HL-60 (cell line): ENCODE data around the gene SOX1.

Source experiments
- DNase-seq, 2 experiments: peaks; one replicate each; pipeline ENCODE4 v3.0.0-alpha.2; 2010 to 2020; ENCODE audit warnings: low read depth in 1 of 2, low spot score in 1 of 2
- H3K27ac ChIP-seq: fragments of 250-450 bp; sonication (Bioruptor Pico); replicated peaks from 2 replicates; pipeline ENCODE4 v1.5.1; 2020; ENCODE audit warnings: mild to moderate bottlenecking, moderate library complexity
- H3K27me3 ChIP-seq: fragments of 250-450 bp; sonication (Bioruptor Pico); 2 replicates; pipeline ENCODE4 v1.5.1; 2021; ENCODE audit warnings: mild to moderate bottlenecking, moderate library complexity; ENCODE audit not compliant: insufficient read depth, poor library complexity, severe bottlenecking
- H3K4me3 ChIP-seq: replicated peaks from 2 replicates; pipeline ENCODE4 v1.5.1; 2011; ENCODE audit warnings: mild to moderate bottlenecking, control low read depth, low read length; ENCODE audit not compliant: insufficient read depth
- CTCF ChIP-seq: IDR thresholded peaks from one replicate; pipeline ENCODE4 v1.5.1; 2011; ENCODE audit warnings: low read length, control low read depth, inconsistent platforms; ENCODE audit not compliant: insufficient read depth
- GABPA ChIP-seq: IDR thresholded peaks from 2 replicates; pipeline ENCODE4 v1.6.1; 2012; ENCODE audit warnings: low read depth
- POLR2AphosphoS5 ChIP-seq: IDR thresholded peaks from 2 replicates; pipeline ENCODE4 v1.6.1; 2012; ENCODE audit warnings: low read depth
- REST ChIP-seq: IDR thresholded peaks from 2 replicates; pipeline ENCODE4 v1.6.1; 2012; ENCODE audit warnings: low read depth; ENCODE audit not compliant: insufficient replicate concordance
- SPI1 ChIP-seq: IDR thresholded peaks from 2 replicates; pipeline ENCODE4 v1.6.1; 2012; ENCODE audit warnings: low read depth, mild to moderate bottlenecking, borderline replicate concordance

SOX1 gene

GRCh38 chr13:112062072-112062567 lies 4.8 kb upstream of the SOX1 start:
- no peak for TF ChIP-seq SPI1
- no peak for TF ChIP-seq CTCF
- TF ChIP-seq GABPA, result no peak
- TF ChIP-seq REST, result no peak
- TF ChIP-seq POLR2AphosphoS5, result no peak
- H3K4me3 ChIP-seq, result no peak overlapping the region
- H3K27me3 ChIP-seq, result peaks cover 89% of the 10 kb centered on the region
- no peak for DNase-seq
- no peak overlapping the region for H3K27ac ChIP-seq

- Histone ChIP-seq H3K4me3 (no peak overlapping the region), H3K27me3 (peaks cover 82% of the 10 kb centered on the region), H3K27ac (no peak overlapping the region)
- no peak for DNase-seq
- no peak for TF ChIP-seq SPI1
- TF ChIP-seq CTCF, result no peak
Observed at GRCh38 chr13:112062571-112063570, 4.1 kb upstream of the SOX1 start.

GRCh38 chr13:112063807-112064206 lies 3.1 kb upstream of the SOX1 start:
- Histone ChIP-seq H3K4me3 (no peak overlapping the region), H3K27ac (no peak overlapping the region), H3K27me3 (peaks cover 73% of the 10 kb centered on the region)
- DNase-seq, result no peak
- TF ChIP-seq POLR2AphosphoS5, result no peak
- no peak for TF ChIP-seq SPI1
- TF ChIP-seq GABPA, result no peak
- no peak for TF ChIP-seq REST
- TF ChIP-seq CTCF, result no peak
